Ishikawa (cell line): ENCODE measurements around the gene CSNK2A2.

Experiments
- CEBPB ChIP-seq: IDR thresholded peaks from 2 replicates; pipeline ENCODE4 v1.6.1; 2012
- CREB1 ChIP-seq: IDR thresholded peaks from 2 replicates; pipeline ENCODE4 v1.6.1; 2012; ENCODE audit warnings: low read depth
- EGR1 ChIP-seq: IDR thresholded peaks from 2 replicates; pipeline ENCODE4 v1.6.1; 2012
- EP300 ChIP-seq: IDR thresholded peaks from 2 replicates; pipeline ENCODE4 v1.6.1; 2012; ENCODE audit warnings: borderline replicate concordance
- FOXM1 ChIP-seq: IDR thresholded peaks from 2 replicates; pipeline ENCODE4 v1.6.1; 2012; ENCODE audit warnings: low read depth, borderline replicate concordance
- MAX ChIP-seq: IDR thresholded peaks from 2 replicates; pipeline ENCODE4 v1.6.1; 2012
- NFIC ChIP-seq: IDR thresholded peaks from 2 replicates; pipeline ENCODE4 v1.6.1; 2012
- RAD21 ChIP-seq: IDR thresholded peaks from 2 replicates; pipeline ENCODE4 v1.6.1; 2012; ENCODE audit warnings: low read depth
- REST ChIP-seq: IDR thresholded peaks from 2 replicates; pipeline ENCODE4 v1.6.1; 2012; ENCODE audit warnings: low read depth, mild to moderate bottlenecking
- TAF1 ChIP-seq: IDR thresholded peaks from 2 replicates; pipeline ENCODE4 v1.6.1; 2012; ENCODE audit warnings: low read depth, mild to moderate bottlenecking
- TCF12 ChIP-seq: IDR thresholded peaks from 2 replicates; pipeline ENCODE4 v1.6.1; 2012; ENCODE audit warnings: low read depth
- TEAD4 ChIP-seq: IDR thresholded peaks from 2 replicates; pipeline ENCODE4 v1.6.1; 2012
- USF1 ChIP-seq: IDR thresholded peaks from 2 replicates; pipeline ENCODE4 v1.6.1; 2012
- YY1 ChIP-seq: IDR thresholded peaks from 2 replicates; pipeline ENCODE4 v1.6.1; 2012; ENCODE audit warnings: low read depth
- ZBTB7A ChIP-seq: IDR thresholded peaks from 2 replicates; pipeline ENCODE4 v1.6.1; 2012; ENCODE audit warnings: low read depth

The CSNK2A2 gene

GRCh38 chr16:58138852-58139251 lies 59.1 kb downstream of the CSNK2A2 start:
- TF ChIP-seq EGR1 (no peak), USF1 (no peak), TCF12 (no peak), REST (no peak), NFIC (no peak), ZBTB7A (no peak), RAD21 (no peak), YY1 (no peak), FOXM1 (no peak), CREB1 (no peak), CEBPB (no peak), TAF1 (no peak)

GRCh38 chr16:58137581-58137980 lies 60.3 kb downstream of the CSNK2A2 start:
- TF ChIP-seq NFIC, result no peak
- no peak for TF ChIP-seq TEAD4
- no peak for TF ChIP-seq USF1
- TF ChIP-seq EP300, result no peak
- TF ChIP-seq RAD21, result no peak
- no peak for TF ChIP-seq ZBTB7A
- TF ChIP-seq CREB1, result no peak
- no peak for TF ChIP-seq MAX
- TF ChIP-seq TCF12, result no peak
- no peak for TF ChIP-seq CEBPB
- TF ChIP-seq EGR1, result no peak
- no peak for TF ChIP-seq TAF1
- no peak for TF ChIP-seq REST
- no peak for TF ChIP-seq YY1
- no peak for TF ChIP-seq FOXM1

GRCh38 chr16:58129097-58129936 lies 68.6 kb downstream of the CSNK2A2 start, which contains the start of gene CFAP20:
TSS of gene CFAP20 (minus strand) at chr16:58129381. CDS start at chr16:58129115, 266 bp downstream.
- TF ChIP-seq TCF12, result peak; percentile 56
- TF ChIP-seq NFIC, result peak; percentile 64
- TF ChIP-seq TAF1, result peak; percentile 89
- TF ChIP-seq TEAD4, result peak; percentile 69
- peak; percentile 33 for TF ChIP-seq EGR1
- TF ChIP-seq REST, result no peak
- TF ChIP-seq ZBTB7A, result no peak; the same call in none of the 2 replicates
- peak; percentile 90 for TF ChIP-seq CREB1
- peak; percentile 71 for TF ChIP-seq YY1
- peak; percentile 49 for TF ChIP-seq USF1
- TF ChIP-seq FOXM1, result peak; percentile 33; the same call in 1 of the 2 replicates
- no peak for TF ChIP-seq RAD21
- peak; percentile 37; the same call in 1 of the 2 replicates for TF ChIP-seq EP300
- no peak for TF ChIP-seq CEBPB
- TF ChIP-seq MAX, result peak; percentile 98
